ENCODE data around the gene TAOK3. TPM values are rescaled to one million over a fixed set of nuclear protein-coding genes. Genes with fewer than 3 reads are reported as not detected.

Gene TAOK3
- total and polyA plus RNA-seq, 3 experiments from 2014 or later: 52.5 to 129 (median 53.0) TPM

DNA sequence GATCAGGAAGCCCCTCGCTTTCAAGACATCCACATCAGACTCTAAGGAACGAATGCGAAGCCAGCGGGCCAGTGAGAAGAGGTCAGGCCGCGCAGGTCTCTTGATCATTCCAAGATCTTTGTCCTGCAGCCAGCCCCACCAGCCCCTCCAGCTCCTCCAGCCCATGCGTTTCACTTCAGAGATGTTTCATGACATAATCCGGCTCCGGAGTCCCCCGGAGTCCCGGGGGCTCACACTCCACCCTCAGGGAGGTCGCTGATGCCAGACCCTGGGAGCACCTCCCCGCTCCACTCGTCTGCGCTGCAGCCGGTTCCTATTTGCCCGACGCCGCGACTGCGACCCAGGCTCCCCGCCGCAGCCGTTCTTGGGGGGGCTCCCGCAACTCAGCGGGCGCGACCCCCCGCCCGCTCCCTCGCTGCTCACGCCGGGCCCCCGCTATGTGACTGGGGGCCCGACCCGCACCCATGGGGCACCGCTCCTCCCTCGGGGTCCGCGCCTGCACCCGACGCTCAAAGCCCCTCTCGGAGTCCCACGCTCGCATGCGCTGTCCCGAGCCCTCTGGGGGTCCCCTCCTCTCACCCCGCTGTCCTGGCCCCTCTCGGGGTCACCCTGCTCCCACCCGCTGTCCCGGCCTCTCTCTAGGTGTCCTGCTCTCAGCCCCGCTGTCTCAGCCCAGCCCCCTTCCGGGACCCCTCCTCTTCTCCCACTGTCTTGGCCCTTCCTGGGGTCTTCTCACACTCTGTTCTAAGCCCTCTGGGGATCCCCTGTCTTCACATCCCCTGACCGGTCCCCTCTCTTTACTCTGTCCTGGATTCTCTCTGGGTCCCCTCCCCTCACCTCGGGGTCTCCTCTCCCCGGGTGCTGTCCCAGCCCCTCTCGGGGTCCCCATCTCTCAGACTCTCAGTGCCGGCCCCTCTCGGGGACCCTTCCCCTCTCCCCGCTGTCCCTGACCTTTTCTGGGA, 1.1 kb downstream of the TAOK3 start:
- H3K4me3 ChIP-seq (ENCODE audit: low read length): peak overlapping the region; percentile 81
- peaks cover 0 to 13% (median 0%) of the 10 kb centered on the region in 3 donors for H3K36me3 Mint-ChIP-seq
- ChIA-PET CTCF (interaction anchor here (0.7 kb wide), 1 partner anchor 107 kb away, joined by 3 read pairs; no protein-coding TSS in a partner anchor), POLR2A (no interaction called here)
- peak in 3 of 5 donors; percentile 9 to 51 (median 24) for DNase-seq
- H3K4me1 ChIP-seq (ENCODE audit: insufficient read depth, low read length): peaks cover 28% of the 10 kb centered on the region
- H3K4me3 Mint-ChIP-seq: peak overlapping the region; percentile 87 to 98 (median 92)
- H3K27ac Mint-ChIP-seq: peak overlapping the region in 6 of 8 donors; percentile 24 to 95 (median 78)
- no peaks in the 10 kb centered on the region for H3K36me3 ChIP-seq (ENCODE audit: insufficient read depth, low read length)
- no peaks in the 10 kb centered on the region for H3K27me3 ChIP-seq (ENCODE audit: insufficient read depth, low read length, poor library complexity, severe bottlenecking)
- H3K9me3 ChIP-seq (ENCODE audit: low read length): no peaks in the 10 kb centered on the region
- H3K4me1 Mint-ChIP-seq: peaks cover 39 to 64% (median 50%) of the 10 kb centered on the region in 3 donors
- no peaks in the 10 kb centered on the region for H3K27me3 Mint-ChIP-seq
- no peaks in the 10 kb centered on the region for H3K9me3 Mint-ChIP-seq
- H3K27ac ChIP-seq (ENCODE audit: low read depth, low read length): peak overlapping the region; percentile 68

DNA sequence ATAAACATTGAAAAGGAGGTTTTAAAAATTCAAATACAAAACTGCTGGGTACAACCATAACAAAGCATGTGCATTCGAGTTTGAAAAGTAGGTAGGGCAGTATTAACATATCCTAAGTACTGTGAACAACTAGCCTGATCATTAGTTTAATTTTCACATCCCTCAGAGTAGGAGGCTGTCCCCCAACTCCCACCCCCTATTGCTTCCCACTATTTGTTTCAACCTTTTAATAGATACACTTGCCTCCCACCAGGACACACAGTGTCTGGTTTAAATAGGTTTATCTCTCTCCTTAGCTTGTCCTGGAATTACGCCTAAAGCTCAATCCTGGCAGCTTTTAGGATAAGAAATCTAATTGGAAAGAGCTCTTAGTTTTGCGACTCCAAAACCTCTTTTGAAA, 2.1 kb downstream of the TAOK3 start:
- ChIA-PET POLR2A (no interaction called here), CTCF (no interaction called here)
- Mint-ChIP-seq H3K27me3 (no peaks in the 10 kb centered on the region), H3K9me3 (no peaks in the 10 kb centered on the region), H3K4me1 (peaks cover 33 to 60% (median 48%) of the 10 kb centered on the region in 3 donors), H3K27ac (peak overlapping the region in 2 of 8 donors; percentile 45 to 69), H3K36me3 (peaks cover 0 to 10% (median 0%) of the 10 kb centered on the region in 3 donors), H3K4me3 (peak overlapping the region; percentile 87 to 98 (median 92))
- Histone ChIP-seq H3K27ac (ENCODE audit: low read depth, low read length) (no peak overlapping the region), H3K27me3 (ENCODE audit: insufficient read depth, low read length, poor library complexity, severe bottlenecking) (no peaks in the 10 kb centered on the region), H3K4me1 (ENCODE audit: insufficient read depth, low read length) (peaks cover 24% of the 10 kb centered on the region), H3K36me3 (ENCODE audit: insufficient read depth, low read length) (no peaks in the 10 kb centered on the region), H3K9me3 (ENCODE audit: low read length) (no peaks in the 10 kb centered on the region), H3K4me3 (ENCODE audit: low read length) (no peak overlapping the region)
- no peak for DNase-seq

DNA sequence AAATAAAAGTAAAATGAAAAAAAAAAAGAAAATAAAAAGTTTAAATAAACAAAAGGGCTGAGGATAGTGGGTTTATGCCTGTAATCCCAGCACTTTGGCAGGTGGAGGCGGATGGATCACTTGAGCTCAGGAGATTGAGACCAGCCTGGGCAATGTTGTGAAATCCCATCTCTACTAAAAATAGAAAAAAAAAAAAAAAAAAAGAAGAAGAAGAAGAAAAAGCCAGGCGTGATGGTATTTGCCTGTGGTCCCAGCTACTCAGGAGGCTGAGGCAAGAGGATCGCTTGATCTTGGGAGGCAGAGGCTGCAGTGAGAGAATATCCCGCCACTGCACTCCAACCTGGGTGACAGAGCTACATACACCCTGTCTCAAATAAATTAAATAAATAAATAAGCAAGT, 3.9 kb downstream of the TAOK3 start:
- Mint-ChIP-seq H3K4me1 (peaks cover 27 to 49% (median 35%) of the 10 kb centered on the region in 3 donors), H3K9me3 (no peaks in the 10 kb centered on the region), H3K4me3 (no peak overlapping the region), H3K36me3 (peaks cover 0 to 10% (median 4%) of the 10 kb centered on the region in 3 donors), H3K27ac (no peak overlapping the region), H3K27me3 (no peaks in the 10 kb centered on the region)
- ChIA-PET POLR2A (interaction anchor here (1.4 kb wide), 1 partner anchor 10 kb away, joined by 5 read pairs; no protein-coding TSS in a partner anchor), CTCF (interaction anchor here (0.7 to 1.6 kb wide), 3 partner anchors 10 to 248 kb away, joined by 3 to 6 read pairs (median 3); no protein-coding TSS in a partner anchor)
- Histone ChIP-seq H3K9me3 (ENCODE audit: low read length) (no peaks in the 10 kb centered on the region), H3K27ac (ENCODE audit: low read depth, low read length) (no peak overlapping the region), H3K36me3 (ENCODE audit: insufficient read depth, low read length) (no peaks in the 10 kb centered on the region), H3K4me1 (ENCODE audit: insufficient read depth, low read length) (peaks cover 18% of the 10 kb centered on the region), H3K27me3 (ENCODE audit: insufficient read depth, low read length, poor library complexity, severe bottlenecking) (no peaks in the 10 kb centered on the region), H3K4me3 (ENCODE audit: low read length) (no peak overlapping the region)
- no peak for DNase-seq

DNA sequence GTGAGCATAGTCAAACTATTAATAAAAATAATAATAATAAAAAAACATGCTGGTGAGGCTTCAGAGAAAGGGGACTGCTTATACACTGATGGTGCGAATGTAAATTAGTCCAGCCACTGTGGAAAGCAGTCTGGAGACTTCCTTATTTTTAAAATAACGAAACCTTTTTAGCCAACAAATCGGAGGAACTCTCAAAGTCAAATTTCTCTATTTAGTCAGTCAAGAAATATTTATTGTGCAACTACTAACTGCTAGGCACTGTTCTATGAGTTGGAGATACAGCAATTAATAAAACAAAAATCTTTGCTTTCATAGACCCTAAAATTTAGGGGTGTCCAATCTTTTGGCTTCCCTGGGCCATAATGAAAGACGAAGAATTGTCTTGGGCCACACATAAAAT, 10.8 kb downstream of the TAOK3 start:
- Mint-ChIP-seq H3K4me3 (peak overlapping the region in 1 of 7 donors; percentile 12), H3K27me3 (no peaks in the 10 kb centered on the region), H3K36me3 (peaks cover 0 to 9% (median 5%) of the 10 kb centered on the region in 3 donors), H3K27ac (no peak overlapping the region), H3K9me3 (no peaks in the 10 kb centered on the region), H3K4me1 (peaks cover 36 to 45% (median 42%) of the 10 kb centered on the region in 3 donors)
- Histone ChIP-seq H3K36me3 (ENCODE audit: insufficient read depth, low read length) (no peaks in the 10 kb centered on the region), H3K9me3 (ENCODE audit: low read length) (no peaks in the 10 kb centered on the region), H3K4me1 (ENCODE audit: insufficient read depth, low read length) (peaks cover 18% of the 10 kb centered on the region), H3K27me3 (ENCODE audit: insufficient read depth, low read length, poor library complexity, severe bottlenecking) (no peaks in the 10 kb centered on the region), H3K27ac (ENCODE audit: low read depth, low read length) (no peak overlapping the region), H3K4me3 (ENCODE audit: low read length) (no peak overlapping the region)
- POLR2A ChIA-PET: no interaction called here
- CTCF ChIA-PET: no interaction called here
- DNase-seq: no peak

DNA sequence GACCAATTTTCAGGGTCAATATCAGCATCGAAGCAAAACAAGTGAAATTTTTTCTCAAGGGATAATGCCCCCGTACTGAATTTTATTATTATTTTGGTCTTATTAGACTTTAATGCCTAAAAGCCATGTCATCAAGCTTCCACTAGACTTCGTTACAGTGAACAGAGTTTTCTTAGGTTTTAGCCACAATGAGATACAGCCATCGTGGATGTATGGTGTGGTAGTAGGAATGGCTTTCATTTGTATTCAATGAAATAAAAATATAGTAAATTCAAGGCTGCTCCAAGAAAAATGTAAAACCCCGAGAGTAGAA, 11.7 kb downstream of the TAOK3 start:
- Histone ChIP-seq H3K27ac (ENCODE audit: low read depth, low read length) (peak overlapping the region; percentile 45), H3K36me3 (ENCODE audit: insufficient read depth, low read length) (no peaks in the 10 kb centered on the region), H3K9me3 (ENCODE audit: low read length) (no peaks in the 10 kb centered on the region), H3K4me3 (ENCODE audit: low read length) (no peak overlapping the region), H3K4me1 (ENCODE audit: insufficient read depth, low read length) (peaks cover 25% of the 10 kb centered on the region), H3K27me3 (ENCODE audit: insufficient read depth, low read length, poor library complexity, severe bottlenecking) (no peaks in the 10 kb centered on the region)
- Mint-ChIP-seq H3K27ac (no peak overlapping the region), H3K4me3 (no peak overlapping the region), H3K9me3 (no peaks in the 10 kb centered on the region), H3K36me3 (peaks cover 0 to 9% (median 5%) of the 10 kb centered on the region in 3 donors), H3K4me1 (peaks cover 38 to 53% (median 50%) of the 10 kb centered on the region in 3 donors), H3K27me3 (no peaks in the 10 kb centered on the region)
- ChIA-PET CTCF (interaction anchor here (1.1 kb wide), 1 partner anchor 15 kb away, joined by 4 read pairs; the partner anchor contains the start of gene SUDS3), POLR2A (no interaction called here)
- no peak for DNase-seq

DNA sequence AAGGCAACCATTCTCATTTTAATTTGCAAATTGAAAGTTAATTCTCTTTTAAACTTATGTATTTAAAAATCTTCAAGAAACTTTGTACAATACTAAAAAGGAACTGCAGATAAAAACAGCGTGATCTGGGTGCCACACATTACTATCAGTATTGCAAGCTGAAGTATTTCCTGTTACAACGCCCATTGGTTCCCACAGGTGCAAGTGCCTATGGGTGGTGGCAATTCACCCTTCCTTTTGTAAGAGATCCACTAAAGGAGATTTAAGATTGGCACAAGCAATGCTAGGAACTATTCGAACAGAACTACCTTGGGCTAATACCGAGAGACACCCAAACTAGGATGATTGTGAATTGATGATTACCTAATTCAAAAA, 13.2 kb downstream of the TAOK3 start:
- H3K27me3 Mint-ChIP-seq: no peaks in the 10 kb centered on the region
- Histone ChIP-seq H3K27ac (ENCODE audit: low read depth, low read length) (peak overlapping the region; percentile 64), H3K36me3 (ENCODE audit: insufficient read depth, low read length) (no peaks in the 10 kb centered on the region), H3K4me3 (ENCODE audit: low read length) (peak overlapping the region; percentile 65), H3K9me3 (ENCODE audit: low read length) (no peaks in the 10 kb centered on the region), H3K27me3 (ENCODE audit: insufficient read depth, low read length, poor library complexity, severe bottlenecking) (no peaks in the 10 kb centered on the region), H3K4me1 (ENCODE audit: insufficient read depth, low read length) (peaks cover 35% of the 10 kb centered on the region)
- CTCF ChIA-PET: interaction anchor here (1.7 to 8.2 kb wide), 2 partner anchors 10 to 18 kb away, joined by 6 to 95 read pairs; partner anchors contain the start of gene SUDS3
- peak in 2 of 5 donors; percentile 20 to 32 for DNase-seq
- H3K9me3 Mint-ChIP-seq: no peaks in the 10 kb centered on the region
- H3K4me3 Mint-ChIP-seq: peak overlapping the region; percentile 86 to 95 (median 93)
- POLR2A ChIA-PET: interaction anchor here (1.0 to 3.7 kb wide), 3 partner anchors 9 to 16 kb away, joined by 5 to 27 read pairs (median 5); partner anchors contain the start of genes SUDS3 and TAOK3
- peak overlapping the region; percentile 51 to 94 (median 91) for H3K27ac Mint-ChIP-seq
- peaks cover 44 to 63% (median 59%) of the 10 kb centered on the region in 3 donors for H3K4me1 Mint-ChIP-seq
- peaks cover 3 to 10% (median 8%) of the 10 kb centered on the region in 3 donors for H3K36me3 Mint-ChIP-seq

DNA sequence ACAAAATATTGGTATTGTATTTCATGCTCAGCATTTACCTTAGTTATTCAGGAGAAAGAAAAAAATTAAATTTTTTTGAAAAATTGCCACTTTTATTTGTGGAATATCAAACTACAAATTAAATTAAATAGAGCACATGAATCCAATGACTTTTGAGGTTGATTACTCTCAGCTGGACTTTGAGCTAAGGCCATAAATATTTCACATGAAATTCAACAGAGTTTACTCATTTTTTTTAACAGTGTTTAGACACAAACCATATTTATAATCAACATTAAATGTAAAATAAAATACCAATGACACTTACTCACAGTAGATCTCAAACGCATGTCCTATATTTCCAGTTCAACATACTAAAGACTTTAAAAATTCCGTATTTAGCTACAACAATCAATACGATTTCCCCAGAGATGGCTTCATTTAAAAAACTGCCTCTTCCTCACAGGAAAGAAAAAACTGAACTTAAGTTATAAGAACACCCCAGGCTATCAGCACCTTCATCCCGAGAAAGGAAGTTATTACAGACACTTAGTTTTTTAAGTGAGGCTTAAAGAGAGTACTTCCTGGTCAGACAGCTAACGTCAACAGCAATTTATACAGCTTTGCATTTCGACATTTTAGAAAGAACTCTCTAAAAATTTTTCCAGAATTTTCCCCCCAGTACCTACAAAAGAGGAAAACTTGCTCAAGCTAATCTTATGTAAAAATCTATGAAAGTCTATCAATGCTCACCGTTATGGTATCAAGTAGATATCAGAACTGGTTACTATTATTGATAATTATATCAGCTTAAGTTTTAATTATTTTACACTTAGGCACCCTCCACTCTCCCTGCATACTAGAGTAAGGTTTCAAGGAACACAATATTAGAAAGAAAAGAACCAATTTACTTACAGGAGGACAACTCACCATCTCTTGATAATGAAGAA, 13.8 kb downstream of the TAOK3 start:
- H3K27ac Mint-ChIP-seq: peak overlapping the region; percentile 64 to 94 (median 91)
- no peaks in the 10 kb centered on the region for H3K9me3 ChIP-seq (ENCODE audit: low read length)
- no peaks in the 10 kb centered on the region for H3K36me3 ChIP-seq (ENCODE audit: insufficient read depth, low read length)
- peaks cover 47 to 65% (median 65%) of the 10 kb centered on the region in 3 donors for H3K4me1 Mint-ChIP-seq
- peak overlapping the region; percentile 64 for H3K27ac ChIP-seq (ENCODE audit: low read depth, low read length)
- H3K4me3 Mint-ChIP-seq: peak overlapping the region; percentile 86 to 95 (median 93)
- peaks cover 7 to 11% (median 9%) of the 10 kb centered on the region in 3 donors for H3K36me3 Mint-ChIP-seq
- ChIA-PET CTCF (interaction anchor here (1.7 to 8.2 kb wide), 3 partner anchors 10 to 18 kb away, joined by 6 to 95 read pairs (median 8); partner anchors contain the start of gene SUDS3), POLR2A (interaction anchor here (0.6 to 3.7 kb wide), 5 partner anchors 10 to 29 kb away, joined by 3 to 27 read pairs (median 5); partner anchors contain the start of genes SUDS3 and TAOK3)
- H3K27me3 ChIP-seq (ENCODE audit: insufficient read depth, low read length, poor library complexity, severe bottlenecking): no peaks in the 10 kb centered on the region
- no peaks in the 10 kb centered on the region for H3K9me3 Mint-ChIP-seq
- no peak for DNase-seq
- peak overlapping the region; percentile 65 for H3K4me3 ChIP-seq (ENCODE audit: low read length)
- no peaks in the 10 kb centered on the region for H3K27me3 Mint-ChIP-seq
- H3K4me1 ChIP-seq (ENCODE audit: insufficient read depth, low read length): peaks cover 35% of the 10 kb centered on the region
